HG03175 (cell line): Measurements from ENCODE around the gene UBE2S.
"Not testable (repeated sequence)": the region's sequence is repeated elsewhere in the genome, so short reads cannot be mapped to it uniquely, and the experiment has no call there.

ENCODE experiments used
- ATAC-seq: cut with Tn5 transposase; IDR thresholded peaks from one replicate; pipeline ENCODE4 v1.9.1; 2021; ENCODE audit warnings: mild to moderate bottlenecking, moderate library complexity; ENCODE audit not compliant: unreplicated experiment

The UBE2S gene

GRCh38 chr19:55406826-55407549 is 600 bp downstream of the UBE2S start:
- peak; percentile 3 for ATAC-seq

DNA sequence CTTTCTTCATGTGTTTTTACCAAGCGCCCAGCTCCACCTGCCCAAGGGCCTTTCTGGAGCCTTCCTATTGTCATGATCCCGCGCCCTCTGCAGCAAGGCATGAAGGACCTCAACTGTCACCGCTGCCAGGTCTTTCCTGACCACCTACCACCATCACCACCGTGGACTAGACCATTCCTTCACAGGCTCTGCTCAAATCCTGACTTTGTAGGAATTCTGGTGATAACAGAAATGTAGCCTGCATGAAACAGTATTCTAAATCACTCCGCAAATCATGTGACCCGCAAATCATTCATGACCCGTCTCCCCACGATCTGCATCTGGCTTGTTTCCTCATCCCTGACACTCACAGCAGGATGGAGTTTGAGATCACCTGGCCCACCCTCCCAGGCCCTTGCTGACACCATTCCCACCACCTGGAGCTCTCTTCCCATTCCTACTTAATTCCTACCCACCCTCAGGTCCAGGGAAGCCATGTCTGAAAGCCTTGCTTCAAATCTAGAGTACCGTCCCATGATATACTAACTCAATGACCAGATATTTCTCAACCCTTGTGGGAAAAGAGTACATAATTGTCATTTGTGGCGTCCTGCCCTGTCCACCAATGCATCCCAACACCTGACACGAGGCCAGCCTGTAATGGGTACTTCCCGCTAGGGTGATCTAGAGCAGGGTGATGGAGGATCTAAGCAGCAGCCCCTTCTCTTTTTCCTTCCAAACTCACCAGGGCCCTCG is 1.3 kb downstream of the UBE2S start:
- ATAC-seq: no peak

DNA sequence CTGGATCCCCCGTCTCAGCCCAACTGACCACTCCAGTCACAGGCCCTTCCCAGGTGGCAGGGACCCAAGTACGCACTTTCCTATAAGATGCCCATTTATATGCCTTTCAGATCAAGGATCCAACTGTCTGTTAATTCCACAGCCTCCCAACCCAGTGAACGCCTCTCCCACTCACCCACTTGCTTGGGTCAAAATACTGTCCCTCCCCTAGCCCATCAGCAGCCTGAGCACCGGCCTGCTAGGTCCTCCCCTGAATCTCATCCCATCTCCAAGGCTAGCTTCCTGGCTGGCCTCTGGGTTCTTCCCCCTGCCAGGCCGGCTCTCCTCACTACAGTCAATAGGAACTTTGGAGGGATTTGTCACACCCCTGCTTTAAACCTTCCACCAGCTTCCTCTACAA is 1.9 kb downstream of the UBE2S start:
- no peak for ATAC-seq

- ATAC-seq: no peak
Measured at GRCh38 chr19:55402509-55402908, 5.1 kb downstream of the UBE2S start.

DNA sequence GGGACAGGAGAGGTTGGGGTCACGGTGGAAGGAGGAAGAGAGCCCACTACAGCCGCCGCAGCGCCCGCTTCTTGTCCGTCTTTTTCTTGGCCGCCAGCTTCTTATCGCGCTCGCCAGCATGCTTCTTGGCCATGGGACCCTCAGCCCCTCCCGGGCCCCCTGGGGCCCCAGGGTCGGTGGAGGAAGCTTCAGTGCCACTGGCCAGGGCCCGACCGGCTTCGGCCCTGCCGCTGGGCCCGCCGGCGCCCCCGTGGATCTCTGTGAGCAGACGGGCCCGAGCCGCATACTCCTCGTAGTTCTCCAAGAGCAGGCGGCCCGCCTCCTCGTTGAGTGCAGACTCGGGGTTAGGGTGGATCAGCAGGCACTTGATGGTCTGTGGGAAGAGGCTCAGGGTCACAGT is 6.2 kb downstream of the UBE2S start:
- not testable (repeated sequence) for ATAC-seq

GRCh38 chr19:55400281-55401087 is 7.1 kb downstream of the UBE2S start:
- ATAC-seq: no peak

DNA sequence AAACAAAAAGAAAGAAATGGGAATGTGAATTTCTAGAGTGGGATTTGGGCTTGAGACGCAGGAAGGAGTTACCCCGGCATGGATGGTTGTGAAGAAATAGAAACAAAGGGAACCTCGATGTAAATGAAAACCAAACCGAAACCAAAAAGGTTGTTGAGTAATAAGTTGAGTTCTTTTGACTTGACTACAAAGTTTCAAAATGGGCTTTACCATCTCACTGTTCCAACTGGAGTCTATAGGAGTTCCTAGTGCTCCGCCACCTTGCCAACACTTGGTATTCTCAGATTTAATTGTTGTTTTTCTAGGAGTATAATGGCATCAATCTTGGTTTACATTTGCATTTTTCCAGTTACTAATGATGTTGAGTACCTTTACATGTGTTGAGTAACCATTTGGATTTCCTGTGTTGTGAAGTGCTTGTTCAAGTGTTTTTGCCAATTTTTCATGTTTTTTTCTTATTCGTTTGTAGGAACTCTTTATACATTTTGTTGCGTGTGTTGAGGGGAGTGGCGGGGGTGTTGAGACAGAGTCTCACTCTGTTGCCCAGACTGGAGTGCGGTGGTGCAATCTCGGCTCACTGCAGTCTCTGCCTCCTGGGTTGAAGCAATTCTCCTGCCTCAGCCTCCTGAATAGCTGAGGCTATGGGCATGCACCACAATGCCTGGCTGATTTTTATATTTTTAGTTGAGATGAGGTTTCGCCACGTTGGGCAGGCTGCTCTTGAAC is 9.2 kb downstream of the UBE2S start:
- ATAC-seq: no peak

DNA sequence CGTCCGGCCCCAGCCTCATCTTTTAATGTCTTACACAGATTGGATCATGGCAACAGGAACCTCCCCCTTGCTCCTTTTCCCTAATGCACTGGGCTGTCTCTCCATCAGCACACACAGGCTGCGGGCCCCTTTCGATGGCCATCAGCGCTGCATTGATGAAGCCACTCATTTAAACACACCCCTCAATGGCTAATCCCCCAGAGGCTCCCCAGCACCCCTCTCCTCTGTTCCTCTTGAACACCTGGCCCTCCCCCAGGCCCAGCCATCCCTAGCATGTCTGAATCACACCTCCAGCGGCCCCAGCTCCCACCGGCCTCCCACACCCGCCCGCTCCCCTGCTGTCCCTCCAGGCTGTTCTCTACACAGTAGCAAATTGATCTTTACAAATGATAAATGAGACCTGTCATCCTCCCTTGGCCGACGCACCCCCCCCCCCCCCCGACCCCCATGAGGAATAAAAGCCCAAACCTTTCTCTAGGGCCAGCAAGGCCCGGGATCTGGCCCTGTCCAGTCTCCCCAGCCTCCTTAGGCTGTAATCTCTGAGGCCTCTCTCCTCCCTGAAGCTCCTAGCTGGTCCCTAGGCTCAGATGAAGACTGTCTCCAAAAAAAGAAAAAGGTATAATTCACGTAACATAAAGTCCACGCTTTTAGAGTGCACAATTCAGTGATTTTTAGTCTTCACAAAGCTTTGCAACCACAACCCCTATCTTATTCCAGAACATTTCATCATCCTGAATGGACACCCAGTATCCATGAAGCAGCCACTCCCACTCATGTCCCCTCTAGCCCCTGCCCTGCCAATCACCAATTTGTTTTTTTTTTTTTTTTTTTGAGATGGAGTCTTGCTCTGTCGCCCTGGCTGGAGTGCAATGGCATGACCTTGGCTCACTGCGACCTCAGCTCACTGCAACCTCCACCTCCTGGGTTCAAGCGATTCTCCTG is 14.5 kb downstream of the UBE2S start:
- no peak for ATAC-seq

DNA sequence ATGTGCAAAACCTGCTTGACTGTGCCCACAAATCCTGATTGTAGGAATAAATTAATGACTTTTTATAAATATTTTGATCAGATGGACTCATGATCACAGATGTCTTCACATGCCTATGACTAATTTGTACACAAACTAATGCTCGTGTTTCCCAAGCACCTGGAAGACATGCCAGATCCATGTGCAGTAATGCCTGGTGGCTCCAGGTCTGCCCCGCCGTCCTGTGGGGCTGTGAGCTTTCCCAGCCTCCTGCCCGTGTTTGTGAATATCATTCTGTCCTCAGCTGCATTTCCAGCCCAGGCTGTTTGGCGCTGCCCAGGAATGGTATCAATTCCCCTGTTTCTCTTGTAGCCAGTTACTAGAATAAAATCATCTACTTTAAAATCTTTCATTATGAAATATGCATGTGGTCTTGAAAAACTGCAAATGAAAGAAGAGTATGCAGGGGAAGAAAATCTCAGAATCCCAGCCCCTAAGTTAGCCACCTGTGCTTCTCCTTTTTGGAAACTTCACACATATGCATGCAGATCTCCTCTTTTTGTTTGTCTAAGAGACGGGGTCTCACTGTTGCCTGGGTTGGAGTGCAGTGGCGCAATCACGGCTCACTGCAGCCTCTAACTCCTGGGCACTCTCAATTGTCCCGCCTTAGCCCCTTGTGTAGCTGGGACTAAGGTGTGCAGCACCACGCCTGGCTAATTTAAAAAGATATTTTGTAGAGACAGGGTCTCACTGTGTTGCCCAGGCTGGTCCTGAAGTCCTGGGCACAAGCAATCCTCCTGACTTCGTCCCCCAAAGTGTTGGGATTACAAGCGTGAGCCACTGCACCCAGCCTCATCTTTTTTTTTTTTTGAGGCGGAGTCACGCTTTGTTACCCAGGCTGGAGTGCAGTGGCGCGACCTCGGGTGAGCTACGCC is 15.6 kb downstream of the UBE2S start:
- no peak for ATAC-seq

GRCh38 chr19:55391191-55391670 is 16.4 kb downstream of the UBE2S start:
- ATAC-seq: no peak

- no peak for ATAC-seq
Measured at GRCh38 chr19:55390461-55390880, 17.1 kb downstream of the UBE2S start.

DNA sequence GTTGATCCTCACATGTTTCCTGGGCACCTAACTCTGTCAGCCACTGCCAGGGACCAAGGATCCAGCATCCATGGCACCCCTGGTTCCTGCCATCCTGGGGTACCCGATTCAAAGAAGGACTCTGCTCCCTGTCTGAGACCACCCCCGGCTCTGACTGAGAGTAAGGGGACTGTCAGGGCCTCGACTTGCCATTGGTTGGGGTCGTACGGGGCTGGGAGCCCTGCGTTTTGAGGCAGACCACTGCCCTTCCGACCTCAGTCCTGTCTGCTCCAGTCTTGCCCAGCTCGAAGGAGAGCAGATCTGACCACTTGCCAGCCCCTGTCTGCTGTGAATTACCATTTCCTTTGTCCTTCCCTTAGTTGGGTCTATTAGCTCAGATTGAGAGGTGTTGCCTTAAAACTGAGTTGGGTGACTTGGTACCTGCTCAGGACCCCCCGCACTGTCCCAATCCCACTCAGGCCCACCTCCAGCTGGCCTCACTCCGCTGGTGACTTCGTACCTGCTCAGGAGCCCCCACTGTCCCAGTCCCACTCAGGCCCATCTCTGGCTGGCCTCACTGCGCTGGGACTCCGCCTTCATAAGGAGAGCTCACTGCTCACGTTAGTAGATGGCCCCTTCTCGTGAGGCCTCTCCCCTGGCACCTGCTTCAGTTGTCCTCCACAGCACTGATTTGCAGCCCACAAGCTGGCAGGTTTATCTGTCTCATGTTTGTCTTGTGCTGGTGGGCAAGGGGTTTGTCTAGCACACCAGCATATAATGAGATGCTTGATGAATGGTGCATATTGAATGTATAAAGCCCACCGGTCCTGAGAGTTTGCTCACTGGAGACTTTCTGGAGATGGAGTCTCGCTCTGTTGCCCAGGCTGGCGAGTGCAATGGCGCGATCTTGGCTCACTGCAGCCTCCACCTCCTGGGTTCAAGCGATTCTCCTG is 17.9 kb downstream of the UBE2S start:
- ATAC-seq: no peak

GRCh38 chr19:55387736-55388497 is 19.7 kb downstream of the UBE2S start:
- ATAC-seq: no peak

DNA sequence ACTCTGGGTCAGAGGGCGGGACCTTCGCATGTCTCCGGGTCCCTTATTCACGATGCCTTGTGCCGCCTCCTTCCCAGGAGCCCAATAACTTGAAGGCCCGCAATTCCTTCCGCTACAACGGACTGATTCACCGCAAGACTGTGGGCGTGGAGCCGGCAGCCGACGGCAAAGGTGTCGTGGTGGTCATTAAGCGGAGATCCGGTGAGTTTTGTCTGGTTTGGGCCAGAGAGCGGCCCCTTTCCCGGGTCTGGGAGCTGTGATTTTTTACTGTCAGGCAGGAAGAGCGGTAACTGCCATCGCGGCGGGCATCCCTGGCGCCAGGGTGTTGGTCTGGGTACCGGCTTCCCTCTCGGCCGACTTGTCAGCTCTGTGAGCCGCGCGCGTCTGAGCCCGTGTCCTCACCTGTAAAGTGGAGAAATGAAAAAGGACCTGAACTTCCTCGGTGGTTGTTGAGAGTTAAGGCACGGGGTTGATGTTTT is 21.1 kb downstream of the UBE2S start:
- ATAC-seq: no peak

DNA sequence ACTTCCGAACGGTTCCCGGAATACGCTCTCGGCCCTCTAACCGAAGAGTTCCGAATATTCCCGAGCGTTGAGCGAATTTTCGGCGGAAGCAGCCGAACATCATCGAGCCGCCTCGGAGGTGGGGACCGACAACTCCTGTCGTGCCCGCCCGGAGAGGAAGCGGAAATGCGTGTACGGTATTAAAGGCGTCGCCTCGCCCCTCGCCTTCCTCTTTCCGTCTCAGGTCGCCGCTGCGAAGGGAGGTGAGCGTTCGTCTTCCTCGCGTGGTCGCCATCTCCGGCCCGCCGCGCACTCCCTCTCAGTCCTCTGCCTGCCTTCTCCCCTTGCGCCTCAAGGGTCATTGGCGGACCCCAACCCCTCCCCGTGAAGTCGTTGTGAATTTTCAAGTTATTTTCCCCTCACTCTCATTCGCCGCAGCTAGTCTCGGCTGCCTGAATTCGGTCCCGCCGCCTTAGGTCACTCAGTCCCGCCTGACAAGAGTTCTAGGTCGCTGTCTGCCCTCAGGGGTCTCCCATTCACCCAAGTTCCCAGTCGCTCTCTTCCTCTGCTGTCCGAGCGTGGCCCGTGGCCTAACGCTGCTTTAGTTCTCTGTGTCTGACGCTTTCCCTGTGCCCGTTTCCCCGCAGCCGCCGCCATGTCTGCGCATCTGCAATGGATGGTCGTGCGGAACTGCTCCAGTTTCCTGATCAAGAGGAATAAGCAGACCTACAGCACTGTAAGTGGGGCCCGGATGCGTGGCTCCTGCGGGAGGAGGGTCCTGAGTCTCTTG is 21.7 kb downstream of the UBE2S start, which contains the start of gene RPL28:
RPL28 (plus strand) TSS at position 209 of the 769 bp plus-strand sequence; CDS start at position 635, 426 bp downstream.
- ATAC-seq: peak; percentile 72
